Placental epithelial cell (primary cell): Measurements from ENCODE around the gene OTX1. TPM values are rescaled to one million over a fixed set of nuclear protein-coding genes. Genes with fewer than 3 reads are reported as not detected.

Experiments used
- total RNA-seq: library from RNA; depleted of rRNA; stranded (reverse); fragments of >200 nt; gene quantifications from 2 replicates; pipeline ENCODE4 v1.2.3, GENCODE V29; 2012

OTX1 gene
- 0.33 TPM in 1 of 2 replicates, not detected in the other for total RNA-seq

GRCh38 chr2:63050334-63051041, at the start of gene OTX1:
Gene OTX1 (plus strand): TSS chr2:63050830. CDS start chr2:63052991, 2,161 bp downstream.

